Astrocyte of the spinal cord (primary cell): ENCODE data around the gene ABCC1.

Experiments
- DNase-seq: peaks from one replicate; pipeline ENCODE4 v3.0.0; 2011; ENCODE audit warnings: low read depth, low spot score
- H3K4me3 ChIP-seq: 2 replicates; pipeline ENCODE4 v1.5.1; 2011; ENCODE audit warnings: low read depth, mild to moderate bottlenecking, low read length, moderate library complexity
- in situ Hi-C: cut with HindIII; loops from 2 replicates; pipeline ENCODE4 v1.10.0; 2017; ENCODE audit warnings: low sequenced_read_pairs
- TF ChIP-seq, protein P1 (sequence below): IDR thresholded peaks from 2 replicates; pipeline ENCODE4 v1.5.1; 2012; ENCODE audit warnings: low read depth, mild to moderate bottlenecking, low read length, inconsistent platforms

The ABCC1 gene

DNA sequence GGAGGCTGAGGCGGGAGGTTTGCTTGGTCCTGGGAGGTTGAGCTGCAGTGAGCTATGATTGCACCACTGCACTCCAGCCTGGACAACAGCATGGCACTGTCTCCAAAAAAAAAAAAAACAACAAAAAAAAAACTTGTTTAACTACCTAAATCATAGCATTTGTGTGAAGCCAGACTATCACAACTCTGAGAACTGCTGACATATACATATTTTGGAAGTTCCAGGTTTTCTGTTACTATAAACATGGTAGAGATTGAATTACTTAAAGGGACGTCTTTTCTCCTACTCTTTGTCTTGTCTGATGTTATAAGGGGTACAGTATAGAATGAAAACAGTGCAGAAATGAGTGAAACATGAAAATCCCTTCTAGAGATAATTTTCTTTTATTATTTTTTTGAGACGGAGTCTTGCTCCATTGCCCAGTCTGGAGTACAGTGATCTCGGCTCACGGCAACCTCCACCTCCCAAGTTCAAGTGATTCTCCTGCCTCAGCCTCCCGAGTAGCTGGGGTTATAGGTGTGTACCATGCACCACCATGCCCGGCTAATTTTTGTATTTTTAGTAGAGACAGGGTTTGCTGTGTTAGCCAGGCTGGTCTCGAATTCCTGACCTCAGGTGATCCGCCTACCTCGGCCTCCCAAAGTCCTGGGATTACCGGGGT lies 18.4 kb downstream of the ABCC1 start:
- in situ Hi-C loops = no loop called here
- H3K4me3 ChIP-seq = no peak overlapping the region
- no peak for DNase-seq
- TF ChIP-seq, protein P1, sequence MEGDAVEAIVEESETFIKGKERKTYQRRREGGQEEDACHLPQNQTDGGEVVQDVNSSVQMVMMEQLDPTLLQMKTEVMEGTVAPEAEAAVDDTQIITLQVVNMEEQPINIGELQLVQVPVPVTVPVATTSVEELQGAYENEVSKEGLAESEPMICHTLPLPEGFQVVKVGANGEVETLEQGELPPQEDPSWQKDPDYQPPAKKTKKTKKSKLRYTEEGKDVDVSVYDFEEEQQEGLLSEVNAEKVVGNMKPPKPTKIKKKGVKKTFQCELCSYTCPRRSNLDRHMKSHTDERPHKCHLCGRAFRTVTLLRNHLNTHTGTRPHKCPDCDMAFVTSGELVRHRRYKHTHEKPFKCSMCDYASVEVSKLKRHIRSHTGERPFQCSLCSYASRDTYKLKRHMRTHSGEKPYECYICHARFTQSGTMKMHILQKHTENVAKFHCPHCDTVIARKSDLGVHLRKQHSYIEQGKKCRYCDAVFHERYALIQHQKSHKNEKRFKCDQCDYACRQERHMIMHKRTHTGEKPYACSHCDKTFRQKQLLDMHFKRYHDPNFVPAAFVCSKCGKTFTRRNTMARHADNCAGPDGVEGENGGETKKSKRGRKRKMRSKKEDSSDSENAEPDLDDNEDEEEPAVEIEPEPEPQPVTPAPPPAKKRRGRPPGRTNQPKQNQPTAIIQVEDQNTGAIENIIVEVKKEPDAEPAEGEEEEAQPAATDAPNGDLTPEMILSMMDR = no peak

DNA sequence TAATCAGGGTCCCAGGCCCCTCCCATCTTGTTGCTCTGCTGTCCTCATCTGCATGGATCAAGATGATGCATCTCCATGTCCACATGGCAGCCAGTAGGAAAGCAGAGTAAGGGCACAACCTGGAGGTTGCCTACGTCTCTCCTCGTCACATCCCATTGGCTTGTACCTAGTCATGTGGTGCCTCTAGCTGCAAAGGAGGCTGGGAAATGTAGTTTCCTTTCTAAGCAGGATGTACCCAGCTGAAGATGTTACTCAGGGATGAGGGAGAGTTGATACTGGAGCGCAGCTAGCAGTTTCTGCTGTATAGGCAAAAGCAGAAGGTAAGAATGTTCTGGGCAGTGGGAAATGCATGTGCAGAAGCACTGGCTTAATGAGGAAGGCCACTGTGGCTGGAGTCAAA lies 20.8 kb downstream of the ABCC1 start:
- H3K4me3 ChIP-seq = no peak overlapping the region
- DNase-seq = no peak
- in situ Hi-C loops = no loop called here
- TF ChIP-seq, protein P1 = no peak

DNA sequence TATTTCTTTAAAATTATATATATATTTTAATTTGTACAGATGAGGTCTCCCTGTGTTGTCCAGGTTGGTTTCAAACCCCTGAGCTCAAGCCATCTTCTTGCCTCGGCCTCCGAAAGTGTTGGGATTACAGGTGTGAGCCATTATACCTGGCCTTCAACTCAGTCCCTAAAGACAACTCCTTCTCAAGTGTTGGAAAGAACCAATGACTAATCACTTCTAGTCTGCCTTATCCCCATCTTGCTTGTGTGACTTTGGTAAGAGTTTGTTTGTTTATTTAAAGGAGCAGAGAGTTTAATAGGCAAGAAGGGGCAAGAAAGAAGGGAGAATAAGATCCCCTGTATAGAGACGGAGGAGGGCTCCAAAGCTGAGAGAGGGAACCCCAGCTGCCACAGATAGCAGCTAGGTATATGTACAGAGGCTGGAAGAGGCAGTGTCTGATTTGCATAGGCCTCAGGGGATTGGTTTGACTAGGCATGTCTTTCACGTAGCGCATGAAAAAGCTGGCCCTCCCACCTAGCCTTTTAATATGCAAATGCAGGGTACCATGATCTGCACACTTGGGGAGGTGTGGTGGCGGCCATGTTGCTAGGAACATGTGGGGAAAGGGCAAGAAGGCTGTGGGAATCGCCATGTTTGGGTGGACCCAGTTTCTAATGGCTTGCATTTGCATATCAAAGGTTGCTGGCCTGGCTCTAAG lies 21.5 kb downstream of the ABCC1 start:
- in situ Hi-C loops = no loop called here
- H3K4me3 ChIP-seq = no peak overlapping the region
- TF ChIP-seq, protein P1 = no peak
- no peak for DNase-seq

DNA sequence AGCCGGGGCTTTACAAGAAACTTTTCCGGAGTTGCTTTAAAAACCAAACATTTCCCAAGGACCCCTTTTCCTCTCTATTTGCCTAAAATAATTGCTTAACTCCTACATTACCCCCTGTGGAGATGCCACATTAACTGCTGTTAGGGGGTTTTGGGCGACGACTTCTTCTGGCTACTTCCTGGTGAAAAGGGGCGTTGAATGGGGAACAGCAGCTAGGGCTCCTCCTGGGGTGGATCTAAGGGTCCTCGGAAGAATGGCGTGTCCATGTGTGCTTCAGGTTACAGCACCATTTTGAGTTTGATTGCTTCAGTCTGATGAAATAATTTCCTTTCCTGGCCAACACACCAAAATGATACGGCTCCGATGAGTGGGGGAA lies 22.0 kb downstream of the ABCC1 start:
- TF ChIP-seq, protein P1 = no peak
- no peak for DNase-seq
- in situ Hi-C loops = no loop called here
- H3K4me3 ChIP-seq = no peak overlapping the region

DNA sequence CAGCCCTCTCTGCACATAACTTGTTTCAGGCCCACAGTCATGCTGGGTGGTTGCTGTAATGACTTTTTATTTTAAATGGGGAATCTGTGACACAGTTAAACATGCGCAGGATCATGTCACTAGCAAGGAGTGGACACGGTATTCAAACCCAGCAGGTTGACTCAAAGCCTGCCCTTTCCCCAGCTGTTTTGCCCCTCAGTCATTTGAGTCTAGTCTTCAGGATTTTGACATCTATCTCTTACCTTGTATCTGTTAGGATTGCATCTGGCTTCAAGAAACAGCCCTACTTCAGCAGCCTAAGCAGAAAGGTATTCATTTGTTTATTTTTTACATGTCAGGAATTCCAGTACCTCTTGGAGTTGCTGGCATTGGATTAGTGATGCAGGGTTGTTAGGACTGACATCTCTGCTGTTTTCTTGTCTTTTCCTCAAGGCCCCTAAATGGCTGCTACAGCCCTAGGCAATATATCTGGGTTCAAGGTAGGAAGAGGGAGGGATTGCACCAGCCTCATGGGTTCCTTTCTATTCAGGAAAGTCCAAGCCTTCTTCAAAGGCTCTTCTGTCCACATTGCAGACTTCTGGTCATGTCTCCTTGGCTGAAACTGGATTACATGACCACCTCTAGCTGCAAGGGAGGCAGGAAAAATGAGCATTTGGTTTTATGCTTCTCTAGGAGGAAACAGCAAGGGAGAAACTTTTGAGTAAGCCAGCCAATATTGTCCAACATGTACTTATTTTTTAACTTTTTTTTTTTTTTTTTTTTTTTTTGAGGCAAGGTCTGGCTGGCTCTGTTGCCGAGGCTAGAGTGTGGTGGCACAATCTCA lies 22.8 kb downstream of the ABCC1 start:
- TF ChIP-seq, protein P1 = no peak
- no peak overlapping the region for H3K4me3 ChIP-seq
- in situ Hi-C loops = no loop called here
- no peak for DNase-seq

DNA sequence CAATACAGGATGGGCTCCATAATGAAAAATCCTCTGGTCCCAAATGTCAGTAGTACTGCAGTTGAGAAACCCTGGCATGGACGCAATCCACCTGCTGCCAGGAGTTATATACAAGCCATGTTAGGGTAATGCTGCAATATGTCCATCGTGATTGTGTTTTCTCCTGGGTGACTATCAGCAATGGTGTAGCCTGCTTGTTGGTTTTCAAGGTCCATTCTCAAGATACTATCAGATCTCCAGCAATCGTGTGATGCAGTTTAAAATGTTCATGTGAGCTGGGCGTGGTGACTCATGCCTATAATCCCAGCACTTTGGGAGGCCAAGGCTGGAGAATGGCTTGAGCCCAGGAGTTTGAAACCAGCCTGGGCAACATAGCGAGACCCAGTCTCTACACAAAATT lies 24.0 kb downstream of the ABCC1 start:
- no peak for DNase-seq
- H3K4me3 ChIP-seq = no peak overlapping the region
- in situ Hi-C loops = no loop called here
- TF ChIP-seq, protein P1 = no peak
